MCF 10A (cell line): ENCODE data around the gene RAPGEF5. TPM values are rescaled to one million over a fixed set of nuclear protein-coding genes. Genes with fewer than 3 reads are reported as not detected.
"Not testable (repeated sequence)": the region's sequence is repeated elsewhere in the genome, so short reads cannot be mapped to it uniquely, and the experiment has no call there.

Experiments used
- BruUV-seq: library from RNA; stranded (reverse); fragments of 400-500 nt; replicated peaks from 2 replicates; lab custom pipeline; 2021; lab: Mats Ljungman, UMichigan
- CTCF ChIA-PET: fragments of 300-600 bp; sonication (Branson Sonifier 250); formaldehyde crosslinking; extraction: SDS; loops from one replicate; lab custom pipeline; 2021; ENCODE audit warnings: antibody characterized with exemption, inconsistent platforms; lab: Yijun Ruan, JAX
- POLR2A ChIA-PET: fragments of 300-600, 350-650 bp; sonication (Branson Sonifier 250); formaldehyde crosslinking; extraction: SDS; loops from one replicate; lab custom pipeline; 2020; ENCODE audit warnings: antibody characterized with exemption, inconsistent platforms; lab: Yijun Ruan, JAX
- DNase-seq: peaks from one replicate; pipeline ENCODE4 v3.0.0-alpha.2; 2018; ENCODE audit not compliant: unreplicated experiment
- H3K27ac Mint-ChIP-seq: one replicate; pipeline ENCODE4 v1.8.0; 2022; ENCODE audit warnings: mild to moderate bottlenecking, low read depth, mixed read lengths; ENCODE audit not compliant: unreplicated experiment
- H3K27me3 Mint-ChIP-seq: one replicate; pipeline ENCODE4 v1.8.0; 2022; ENCODE audit warnings: mixed read lengths; ENCODE audit not compliant: insufficient read depth, unreplicated experiment
- H3K36me3 Mint-ChIP-seq: one replicate; pipeline ENCODE4 v1.8.0; 2022; ENCODE audit warnings: mild to moderate bottlenecking, moderate library complexity, mixed read lengths; ENCODE audit not compliant: insufficient read depth, unreplicated experiment
- H3K4me1 Mint-ChIP-seq: one replicate; pipeline ENCODE4 v1.8.0; 2022; ENCODE audit warnings: mixed read lengths; ENCODE audit not compliant: insufficient read depth, unreplicated experiment
- H3K4me3 Mint-ChIP-seq: one replicate; pipeline ENCODE4 v1.8.0; 2022; ENCODE audit warnings: mild to moderate bottlenecking, moderate library complexity, mixed read lengths; ENCODE audit not compliant: unreplicated experiment
- H3K9me3 Mint-ChIP-seq: one replicate; pipeline ENCODE4 v1.8.0; 2022; ENCODE audit warnings: mixed read lengths; ENCODE audit not compliant: unreplicated experiment
- CTCF ChIP-seq: fragments of 200-600 bp; IDR thresholded peaks from one replicate; pipeline ENCODE4 v1.8.0; 2022; ENCODE audit warnings: antibody characterized with exemption, mild to moderate bottlenecking; ENCODE audit not compliant: unreplicated experiment
- intact Hi-C: fragments of 100-400 bp; cut with micrococcal nuclease; formaldehyde crosslinking; loops from 2 replicates; pipeline ENCODE4 v1.14.1; 2022
- total RNA-seq: library from RNA; stranded (reverse); gene quantifications from 2 replicates; pipeline ENCODE4 v1.2.3, GENCODE V29; 2022

The RAPGEF5 gene
- total RNA-seq, 1 experiment from 2014 or later: 1.9 TPM

GRCh38 chr7:22082886-22083703 is 273.9 kb downstream of the RAPGEF5 start:
- Mint-ChIP-seq H3K27me3 (peaks cover 22% of the 10 kb centered on the region), H3K36me3 (no peaks in the 10 kb centered on the region), H3K27ac (peak overlapping the region; percentile 73), H3K4me1 (no peaks in the 10 kb centered on the region), H3K9me3 (no peaks in the 10 kb centered on the region), H3K4me3 (peak overlapping the region; percentile 73)
- BruUV-seq: no TSS peak
- POLR2A ChIA-PET: interaction anchor here (0.8 to 2.7 kb wide), 6 partner anchors 10 to 394 kb away, joined by 3 to 7 read pairs (median 4); partner anchors contain the start of gene CDCA7L
- CTCF ChIA-PET: interaction anchor here (0.6 to 3.4 kb wide), 43 partner anchors 8 to 1785 kb away, joined by 3 to 42 read pairs (median 3); partner anchors contain the start of gene CDCA7L
- DNase-seq: peak; percentile 76
- TF ChIP-seq CTCF: peak; percentile 93
- intact Hi-C loops: loop anchor here (1.0 to 10.0 kb wide), 4 partner anchors 81 to 1308 kb away; no protein-coding TSS in a partner anchor

DNA sequence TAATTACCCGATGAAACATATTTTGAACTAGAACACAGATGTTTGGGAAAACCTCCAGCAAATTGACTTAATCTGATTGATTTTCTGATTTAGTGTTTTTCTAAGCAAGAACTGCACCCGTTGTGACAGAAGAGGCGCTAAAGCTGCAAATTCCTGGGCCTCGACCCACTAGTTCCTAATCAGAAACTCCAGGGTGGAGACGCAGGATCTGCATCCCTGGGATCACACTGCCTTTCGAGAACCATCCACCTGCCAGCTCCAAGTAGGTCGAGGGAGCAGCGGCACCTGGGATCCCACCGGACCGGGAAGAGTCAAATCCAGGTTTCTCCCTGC is 274.4 kb downstream of the RAPGEF5 start:
- BruUV-seq: no TSS peak
- intact Hi-C loops: loop anchor here (2.0 to 10.0 kb wide), 3 partner anchors 80 to 1308 kb away; no protein-coding TSS in a partner anchor
- no peak for TF ChIP-seq CTCF
- peak overlapping the region; percentile 73 for H3K4me3 Mint-ChIP-seq
- no peak overlapping the region for H3K27ac Mint-ChIP-seq
- H3K4me1 Mint-ChIP-seq: no peaks in the 10 kb centered on the region
- ChIA-PET CTCF (interaction anchor here (0.6 to 3.4 kb wide), 23 partner anchors 8 to 1123 kb away, joined by 3 to 42 read pairs (median 3); partner anchors contain the start of gene CDCA7L), POLR2A (interaction anchor here (1.1 to 2.7 kb wide), 4 partner anchors 11 to 395 kb away, joined by 3 to 7 read pairs (median 4); partner anchors contain the start of gene CDCA7L)
- no peaks in the 10 kb centered on the region for H3K36me3 Mint-ChIP-seq
- H3K9me3 Mint-ChIP-seq: no peaks in the 10 kb centered on the region
- DNase-seq: no peak
- peaks cover 27% of the 10 kb centered on the region for H3K27me3 Mint-ChIP-seq

GRCh38 chr7:22080219-22080618 is 276.7 kb downstream of the RAPGEF5 start:
- H3K9me3 Mint-ChIP-seq, BruUV-seq, H3K36me3 Mint-ChIP-seq, DNase-seq, POLR2A ChIA-PET, H3K27ac Mint-ChIP-seq, H3K4me1 Mint-ChIP-seq, H3K4me3 Mint-ChIP-seq: not testable (repeated sequence)
- peaks cover 42% of the 10 kb centered on the region for H3K27me3 Mint-ChIP-seq
- intact Hi-C loops: loop anchor here (5.0 to 10.0 kb wide), 2 partner anchors 78 to 1305 kb away; no protein-coding TSS in a partner anchor
- CTCF ChIA-PET: interaction anchor here (0.7 to 1.6 kb wide), 6 partner anchors 12 to 826 kb away, joined by 3 to 5 read pairs (median 4); partner anchors contain the start of gene CDCA7L

DNA sequence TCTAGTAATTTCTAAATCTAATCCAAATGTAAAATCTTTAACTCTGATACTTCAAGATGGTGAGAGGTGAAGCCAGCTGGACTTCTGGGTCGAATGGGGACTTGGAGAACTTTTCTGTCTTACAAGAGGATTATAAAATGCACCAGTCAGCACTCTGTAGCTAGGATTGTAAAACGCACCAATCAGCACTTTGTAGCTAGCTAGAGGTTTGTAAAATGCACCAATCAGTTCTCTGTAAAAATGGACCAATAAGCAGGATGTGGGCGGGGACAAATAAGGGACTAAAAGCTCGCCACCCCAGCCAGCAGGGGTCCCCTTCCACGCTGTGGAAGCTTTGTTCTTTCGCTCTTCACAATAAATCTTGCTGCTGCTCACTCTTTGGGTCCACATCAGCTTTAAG is 278.1 kb downstream of the RAPGEF5 start:
- peaks cover 43% of the 10 kb centered on the region for H3K27me3 Mint-ChIP-seq
- CTCF ChIA-PET: interaction anchor here (0.5 to 1.6 kb wide), 5 partner anchors 11 to 825 kb away, joined by 3 to 4 read pairs (median 3); no protein-coding TSS in a partner anchor
- H3K9me3 Mint-ChIP-seq, H3K4me1 Mint-ChIP-seq, H3K4me3 Mint-ChIP-seq, POLR2A ChIA-PET, BruUV-seq, intact Hi-C loops, H3K36me3 Mint-ChIP-seq, H3K27ac Mint-ChIP-seq, DNase-seq: not testable (repeated sequence)
